Measurements from ENCODE around the gene CPT2.

DNA sequence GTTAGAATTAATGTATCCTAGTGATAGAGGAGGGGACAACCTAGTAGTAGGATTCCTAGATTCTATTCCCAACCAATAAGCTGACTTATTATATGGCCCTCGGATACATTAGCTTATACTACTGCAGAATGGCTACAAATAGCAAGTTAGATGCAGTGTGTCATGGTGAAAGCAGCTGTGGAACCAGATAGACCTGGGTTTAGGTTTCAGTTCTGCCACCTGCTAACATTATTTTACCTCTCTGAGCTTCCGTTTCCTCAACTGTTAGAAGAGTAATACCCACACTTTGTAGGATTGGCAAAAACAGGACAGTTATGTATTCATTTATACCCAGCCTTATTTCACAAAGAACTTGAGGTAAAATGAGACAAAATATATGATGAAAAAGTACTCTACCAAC lies 63.3 kb downstream of the CPT2 start:
- TF ChIP-seq POLR2A (IDR thresholded peaks at IDR 0.05; ENCODE audit: low read depth, low read length): no peak
- no peak for TF ChIP-seq TAF1 (IDR thresholded peaks at IDR 0.05; ENCODE audit: low read depth, low read length)
- TF ChIP-seq POLR2AphosphoS5 (IDR thresholded peaks at IDR 0.05; ENCODE audit: low read depth, low read length): no peak
- TF ChIP-seq POU2F2 (IDR thresholded peaks at IDR 0.05; ENCODE audit: low read depth, low read length): no peak

Measured in GM12891 (cell line).